Fibroblast of pulmonary artery (primary cell): ENCODE data around the gene PPP1R14D.

Source experiments
- DNase-seq: peaks from one replicate; pipeline ENCODE4 v3.0.0-alpha.2; 2010; ENCODE audit warnings: low read depth
- H3K4me3 ChIP-seq: replicated peaks from 2 replicates; pipeline ENCODE4 v1.5.1; 2011; ENCODE audit warnings: low read depth, mild to moderate bottlenecking, control low read depth, low read length, moderate library complexity
- CTCF ChIP-seq: IDR thresholded peaks from 2 replicates; pipeline ENCODE4 v1.5.1; 2011; ENCODE audit warnings: mild to moderate bottlenecking, control low read depth, low read length, inconsistent platforms; ENCODE audit errors: missing control alignments

PPP1R14D gene

DNA sequence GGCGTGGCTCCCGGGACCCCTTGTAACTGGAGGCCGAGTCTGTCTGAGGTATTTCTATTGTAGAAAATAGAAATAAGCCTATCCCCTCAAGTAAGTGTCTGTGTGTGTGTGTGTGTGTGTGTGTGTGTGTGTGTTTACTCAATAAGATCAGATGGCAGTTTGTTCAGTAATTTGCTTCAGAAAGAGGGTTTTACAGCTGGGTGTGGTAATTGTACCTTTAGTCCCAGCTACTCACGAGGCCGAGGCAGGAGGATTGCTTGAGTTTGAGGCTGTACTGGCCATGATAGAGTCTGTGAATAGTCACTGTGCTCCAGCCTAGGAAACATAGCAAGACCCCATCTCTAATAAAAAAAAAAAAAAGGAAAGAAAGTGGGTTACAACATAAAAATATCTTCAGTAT lies 24.0 kb upstream of the PPP1R14D start:
- no peak for DNase-seq
- no peak overlapping the region for H3K4me3 ChIP-seq
- no peak for TF ChIP-seq CTCF

- no peak for DNase-seq
- no peak overlapping the region for H3K4me3 ChIP-seq
- no peak for TF ChIP-seq CTCF
Observed at GRCh38 chr15:40850576-40851112, 22.1 kb upstream of the PPP1R14D start.

DNA sequence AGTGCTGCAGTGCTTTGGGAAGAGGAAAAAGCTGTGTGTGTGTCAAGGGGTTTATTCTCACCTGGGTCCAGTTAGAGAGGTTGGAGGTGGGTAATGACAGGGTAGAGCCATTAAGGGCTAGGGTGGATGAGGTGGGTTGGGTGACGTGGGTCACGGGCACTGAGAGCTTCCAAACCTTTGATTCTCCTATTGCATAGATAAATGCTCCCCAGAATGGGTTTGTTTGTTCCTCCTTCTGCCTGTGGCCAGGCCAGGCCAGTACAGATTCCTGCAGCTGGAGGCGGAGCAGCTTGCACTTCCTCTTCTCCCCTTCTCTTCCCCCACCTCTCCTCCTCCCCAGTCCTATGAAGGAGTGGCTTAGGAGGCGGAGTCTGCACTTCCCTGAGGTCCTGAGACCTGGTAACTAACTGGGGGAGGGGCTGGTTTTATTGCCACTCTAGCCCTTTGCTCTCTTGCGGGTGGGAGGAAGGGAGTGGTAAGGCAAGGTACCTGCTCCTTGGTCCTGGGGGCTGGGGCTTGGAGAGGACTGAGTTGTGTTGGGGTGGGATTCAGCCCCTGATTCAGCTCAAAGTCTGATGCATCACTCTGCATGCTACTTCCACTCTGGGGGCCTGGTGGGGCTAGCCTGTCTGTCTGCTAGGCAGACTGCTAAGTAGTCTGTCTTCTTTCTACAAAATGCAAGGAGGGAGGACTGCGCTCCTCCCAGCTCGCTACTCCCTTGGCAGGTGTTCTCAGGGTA lies 18.9 kb upstream of the PPP1R14D start:
- DNase-seq, result peak; percentile 56
- no peak overlapping the region for H3K4me3 ChIP-seq
- no peak for TF ChIP-seq CTCF

GRCh38 chr15:40846841-40847222 lies 18.3 kb upstream of the PPP1R14D start:
- no peak for DNase-seq
- H3K4me3 ChIP-seq, result no peak overlapping the region
- no peak for TF ChIP-seq CTCF

DNA sequence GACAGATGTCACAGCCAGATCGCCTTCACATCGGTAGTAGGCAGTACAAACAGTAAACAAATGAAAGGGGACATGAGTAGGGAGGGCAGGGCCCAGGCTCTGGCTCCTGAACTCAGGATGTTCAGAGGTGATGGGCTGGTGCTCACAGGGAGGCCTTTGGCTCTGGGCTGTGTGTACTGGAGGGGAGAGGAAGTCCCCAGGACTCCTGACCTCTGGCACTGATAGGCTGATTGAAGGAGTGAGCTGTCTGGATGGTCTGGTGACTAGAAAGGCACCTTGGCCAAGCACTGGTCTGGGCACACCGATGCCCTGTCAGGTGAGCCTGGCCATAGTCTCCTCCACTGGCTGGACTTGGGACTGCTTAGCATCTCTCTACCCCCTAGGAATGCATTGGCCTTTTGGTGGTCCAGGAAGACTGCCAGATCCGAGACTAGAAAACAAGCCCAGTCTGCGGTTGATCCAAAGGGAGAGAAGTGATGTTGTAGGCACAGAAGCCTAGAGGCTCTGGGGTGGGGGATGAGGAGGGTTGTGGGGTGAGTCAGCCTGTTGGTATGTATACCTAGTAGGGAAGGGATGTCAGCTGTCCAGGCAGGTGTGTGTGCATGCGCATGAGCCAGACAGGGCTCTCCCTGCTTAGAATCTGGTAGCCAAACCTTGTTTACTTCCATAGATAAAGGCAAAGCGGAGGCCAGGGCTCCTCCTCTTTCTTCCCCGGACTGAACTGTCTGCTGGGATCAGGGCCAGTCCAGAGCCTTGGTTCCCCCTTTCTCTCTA lies 17.2 kb upstream of the PPP1R14D start:
- no peak for TF ChIP-seq CTCF
- no peak overlapping the region for H3K4me3 ChIP-seq
- no peak for DNase-seq

DNA sequence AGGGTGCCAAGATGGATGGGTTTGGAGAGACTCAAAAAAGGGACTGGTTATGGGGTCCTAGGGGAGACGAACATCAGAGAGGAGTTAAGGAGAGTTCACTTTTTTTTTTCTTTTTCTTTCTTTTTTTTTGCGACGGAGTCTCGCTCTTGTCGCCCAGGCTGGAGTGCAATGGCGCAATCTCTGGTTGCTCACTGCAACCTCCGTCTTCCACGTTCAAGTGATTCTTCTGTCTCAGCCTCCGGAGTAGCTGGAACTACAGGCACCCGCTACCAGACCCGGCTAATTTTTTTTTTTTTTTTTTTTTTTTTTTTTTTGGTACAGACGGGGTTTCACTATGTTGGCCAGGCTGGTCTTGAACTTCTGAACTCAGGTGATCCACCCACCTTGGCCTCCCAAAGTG lies 16.5 kb upstream of the PPP1R14D start:
- H3K4me3 ChIP-seq, result peak overlapping the region; percentile 40
- no peak for TF ChIP-seq CTCF
- no peak for DNase-seq

DNA sequence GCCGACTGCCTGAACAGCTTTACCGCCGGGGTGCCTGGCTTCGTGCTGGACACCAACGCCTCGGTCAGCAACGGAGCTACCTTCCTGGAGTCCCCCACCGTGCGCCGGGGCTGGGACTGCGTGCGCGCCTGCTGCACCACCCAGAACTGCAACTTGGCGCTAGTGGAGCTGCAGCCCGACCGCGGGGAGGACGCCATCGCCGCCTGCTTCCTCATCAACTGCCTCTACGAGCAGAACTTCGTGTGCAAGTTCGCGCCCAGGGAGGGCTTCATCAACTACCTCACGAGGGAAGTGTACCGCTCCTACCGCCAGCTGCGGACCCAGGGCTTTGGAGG lies 16.2 kb upstream of the PPP1R14D start:
- no peak for DNase-seq
- H3K4me3 ChIP-seq, result peak overlapping the region; percentile 40

More for the DNA sequence above, 16.2 kb upstream of the PPP1R14D start:
- no peak for TF ChIP-seq CTCF
